Transverse colon (tissue), 4 donors: ENCODE results near the gene PITX1. TPM values are rescaled to one million over a fixed set of nuclear protein-coding genes. Genes with fewer than 3 reads are reported as not detected.

ENCODE experiments used
- DNase-seq: peaks from one replicate; pipeline ENCODE4 v3.0.0-alpha.2; 2019
- H3K27ac ChIP-seq, 4 donors: fragments of 200-600 bp; sonication (generic); 2 replicates each; pipeline ENCODE4 v1.5.1; 2016 to 2018; ENCODE audit warnings: inconsistent platforms in 4 of 4
- H3K27me3 ChIP-seq: fragments of 200-600 bp; sonication (generic); 2 replicates; pipeline ENCODE4 v1.5.1; 2017; ENCODE audit warnings: inconsistent platforms
- H3K36me3 ChIP-seq, 4 donors: fragments of 200-600 bp; sonication (generic); 2 replicates each; pipeline ENCODE4 v1.5.1; 2017 to 2019; ENCODE audit warnings: inconsistent platforms in 4 of 4
- H3K4me1 ChIP-seq, 4 donors: fragments of 200-600 bp; sonication (generic); 2 replicates each; pipeline ENCODE4 v1.5.1; 2017 to 2020; ENCODE audit warnings: inconsistent platforms in 4 of 4
- H3K4me3 ChIP-seq, 4 donors: fragments of 200-600 bp; sonication (generic); 1 replicate in 1 of 4; 2 replicates in 3 of 4; pipeline versions ENCODE4 v1.5.1 to v1.6.1; 2017 to 2019; ENCODE audit warnings: inconsistent platforms in 4 of 4
- H3K9me3 ChIP-seq, 2 donors: fragments of 200-600 bp; sonication (generic); 2 replicates each; pipeline ENCODE4 v1.5.1; 2017 to 2019; ENCODE audit warnings: inconsistent platforms in 2 of 2
- CTCF ChIP-seq, 5 experiments: fragments of 200-600 bp in 3 of 5; fragments of 450-650 bp in 2 of 5; sonication (generic) in 3 of 5; IDR thresholded peaks; 1 replicate in 2 of 5; 2 replicates in 3 of 5; pipeline ENCODE4 v1.5.1; 2016 to 2017; ENCODE audit warnings: antibody characterized with exemption in 5 of 5, inconsistent platforms in 3 of 5, mild to moderate bottlenecking in 2 of 5, moderate library complexity in 1 of 5
- EP300 ChIP-seq: sonication (generic); formaldehyde crosslinking; IDR thresholded peaks from one replicate; pipeline ENCODE4 v1.6.1; 2017; ENCODE audit warnings: antibody characterized with exemption, low read depth
- POLR2A ChIP-seq: fragments of 450-650 bp; IDR thresholded peaks from one replicate; pipeline ENCODE4 v1.6.1; 2016; ENCODE audit warnings: antibody characterized with exemption, mild to moderate bottlenecking, moderate library complexity
- POLR2AphosphoS5 ChIP-seq, 3 donors: sonication (generic); formaldehyde crosslinking; IDR thresholded peaks; one replicate each; pipeline ENCODE4 v1.6.1; 2016; ENCODE audit warnings: antibody characterized with exemption in 3 of 3
- WGBS, 2 donors: methylation state at CpG; one replicate each; pipeline ENCODE4 v1.1.5; 2018; ENCODE audit warnings: low coverage in 1 of 2; 5-methylcytosine and 5-hydroxymethylcytosine counted together
- in situ Hi-C, 4 donors: fragments of 200-750 bp; cut with MboI; loops; one replicate each; pipeline versions ENCODE4 v1.15.0 to v1.15.1; 2017; ENCODE audit warnings: low sequenced_read_pairs in 3 of 4, low pct_ligation_motif_present in 1 of 4, low pct_unique_long_range_greater_than_20kb in 1 of 4
- intact Hi-C: fragments of 100-400 bp; cut with DNase I; formaldehyde crosslinking; loops from one replicate; pipeline ENCODE4 v1.15.1; 2023; ENCODE audit warnings: low total_unique reads
- total RNA-seq, 4 donors: library from RNA; depleted of rRNA; stranded (reverse); fragments of >200 nt; gene quantifications; one replicate each; pipeline ENCODE4 v1.1.0, GENCODE V29; 2016

Gene PITX1
- total RNA-seq, 4 donors from 2014 or later, result 3.7 to 13.9 (median 8.4) TPM

- H3K36me3 ChIP-seq, result no peaks in the 10 kb centered on the region
- H3K4me3 ChIP-seq, result no peak overlapping the region
- no peak for DNase-seq
- H3K4me1 ChIP-seq, result peaks cover 0 to 7% (median 3%) of the 10 kb centered on the region in 4 donors
- no peak overlapping the region for H3K27ac ChIP-seq
- TF ChIP-seq EP300 (no peak), POLR2AphosphoS5 (IDR thresholded peaks at IDR 0.05) (no peak), CTCF (IDR thresholded peaks at IDR 0.05) (no peak), POLR2A (no peak)
- intact Hi-C loops, result no loop called here
- in situ Hi-C loops, result no loop called here
- WGBS, 2 donors, result 94% methylated on average over 2 of the region's 2 CpGs; no CpG with 5 or more reads in 1 of the 2 donors
- H3K27me3 ChIP-seq, result no peaks in the 10 kb centered on the region
- H3K9me3 ChIP-seq, result no peaks in the 10 kb centered on the region
Observed at GRCh38 chr5:135012033-135012588, 21.9 kb downstream of the PITX1 start.

- no peaks in the 10 kb centered on the region for H3K9me3 ChIP-seq
- peaks cover 0 to 7% (median 3%) of the 10 kb centered on the region in 4 donors for H3K4me1 ChIP-seq
- in situ Hi-C loops, result no loop called here
- H3K27me3 ChIP-seq, result no peaks in the 10 kb centered on the region
- no peak for DNase-seq
- WGBS, 2 donors, result 89% methylated on average over 4 of the region's 4 CpGs; no CpG with 5 or more reads in 1 of the 2 donors
- TF ChIP-seq CTCF (IDR thresholded peaks at IDR 0.05), result no peak
- no peak for TF ChIP-seq POLR2A
- TF ChIP-seq EP300, result no peak
- TF ChIP-seq POLR2AphosphoS5 (IDR thresholded peaks at IDR 0.05), result no peak
- no peaks in the 10 kb centered on the region for H3K36me3 ChIP-seq
- no peak overlapping the region for H3K27ac ChIP-seq
- intact Hi-C loops, result no loop called here
- no peak overlapping the region for H3K4me3 ChIP-seq
Observed at GRCh38 chr5:135011355-135012032, 22.5 kb downstream of the PITX1 start.

- no peaks in the 10 kb centered on the region for H3K27me3 ChIP-seq
- in situ Hi-C loops, result no loop called here
- no peak overlapping the region for H3K27ac ChIP-seq
- no peaks in the 10 kb centered on the region for H3K9me3 ChIP-seq
- H3K4me1 ChIP-seq, result peaks cover 0 to 7% (median 3%) of the 10 kb centered on the region in 4 donors
- 76% methylated on average over 3 of the region's 3 CpGs; no CpG with 5 or more reads in 1 of the 2 donors for WGBS, 2 donors
- no peaks in the 10 kb centered on the region for H3K36me3 ChIP-seq
- intact Hi-C loops, result no loop called here
- no peak for DNase-seq
- TF ChIP-seq POLR2A, result no peak
- TF ChIP-seq CTCF (IDR thresholded peaks at IDR 0.05), result peak in 2 of 5 experiments; percentile 8 to 9
- no peak for TF ChIP-seq POLR2AphosphoS5 (IDR thresholded peaks at IDR 0.05)
- H3K4me3 ChIP-seq, result no peak overlapping the region
Observed at GRCh38 chr5:135010502-135011354, 23.3 kb downstream of the PITX1 start.
